NCI-H1092 (cell line): ENCODE measurements around the gene NSF.
"Not testable (repeated sequence)": the region's sequence is repeated elsewhere in the genome, so short reads cannot be mapped to it uniquely, and the experiment has no call there.

Experiments used
- DNase-seq: peaks from one replicate; lab custom pipeline; 2025; lab: John Stamatoyannopoulos, UW

The NSF gene

DNA sequence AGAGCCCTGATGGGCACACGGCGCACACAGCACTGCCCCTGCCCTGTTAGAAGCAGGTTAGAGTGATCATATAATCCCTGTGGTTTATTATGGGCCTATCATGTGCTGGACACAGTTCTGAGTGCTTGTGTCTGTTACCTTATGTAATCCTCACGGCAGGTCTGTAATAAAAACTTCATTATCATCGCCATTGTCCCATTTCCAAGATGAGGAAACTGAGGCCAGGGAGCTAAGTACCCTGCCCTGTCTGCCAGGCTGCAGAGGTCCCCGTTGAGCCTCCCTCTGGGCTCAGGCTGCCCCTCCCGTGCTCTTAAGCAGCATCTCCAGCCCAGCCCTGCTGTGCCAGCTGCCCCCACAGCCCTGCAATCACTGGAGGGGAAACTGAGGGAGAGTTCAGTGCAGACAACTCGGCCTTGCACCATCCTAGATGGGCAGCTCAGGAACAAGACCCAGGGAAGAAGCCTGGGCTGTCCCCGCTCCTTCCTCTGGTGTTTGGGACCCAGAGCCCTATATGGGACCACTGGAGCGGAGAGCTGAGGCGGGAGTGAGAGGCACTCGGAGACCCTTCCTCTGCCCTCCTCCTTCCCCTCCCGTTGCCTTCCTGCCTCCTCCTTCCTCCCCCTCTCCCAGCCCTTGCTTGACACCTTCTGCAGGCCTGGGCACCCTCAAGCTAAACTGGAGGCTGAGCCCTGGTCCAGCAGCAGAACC is 186.0 kb downstream of the NSF start:
- DNase-seq = no peak

DNA sequence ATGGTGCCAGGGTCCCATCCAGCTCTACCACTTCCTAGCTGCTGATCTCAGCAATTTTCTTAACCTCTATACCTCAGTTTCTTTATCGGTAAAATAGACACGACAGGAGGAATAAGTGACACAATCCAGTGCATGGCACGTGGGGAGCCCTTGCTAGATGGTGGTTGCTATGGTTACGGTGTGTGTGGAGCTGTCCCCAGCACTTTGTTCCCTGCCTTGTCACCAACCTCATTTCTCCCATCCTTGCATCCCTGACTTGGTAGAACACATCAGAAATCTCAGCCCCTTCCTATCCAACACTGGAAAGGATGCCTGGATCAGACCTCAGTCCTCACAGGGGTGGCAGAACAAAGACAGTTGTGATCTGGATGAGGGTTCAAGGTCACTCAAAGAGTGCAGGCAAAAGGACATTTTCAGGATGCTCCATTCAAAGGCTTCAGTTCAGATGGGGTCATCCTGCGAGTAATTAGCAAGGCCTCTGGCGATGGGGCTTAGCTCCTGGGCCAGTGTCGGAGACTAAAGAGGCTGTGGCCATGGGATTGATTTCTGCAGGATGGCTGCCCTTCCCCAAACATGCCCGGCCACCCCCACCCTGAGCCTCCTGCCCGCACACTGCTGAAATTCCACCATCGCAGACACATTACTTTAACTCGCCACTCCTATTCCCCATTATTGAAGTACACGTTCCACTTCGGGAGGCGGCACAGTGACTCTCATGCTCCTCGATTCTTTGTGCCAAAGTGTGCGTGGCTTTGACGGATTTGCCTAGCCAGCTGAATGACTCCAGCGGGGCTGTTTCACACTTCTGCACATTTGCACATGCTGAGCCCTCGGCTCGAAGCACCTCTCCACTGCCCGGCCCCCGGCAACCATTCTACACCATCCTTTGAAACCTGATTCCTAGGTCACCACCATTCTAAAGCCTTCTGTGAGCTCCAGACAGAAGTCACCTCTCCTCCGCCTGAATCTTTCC is 187.8 kb downstream of the NSF start:
- DNase-seq = no peak

DNA sequence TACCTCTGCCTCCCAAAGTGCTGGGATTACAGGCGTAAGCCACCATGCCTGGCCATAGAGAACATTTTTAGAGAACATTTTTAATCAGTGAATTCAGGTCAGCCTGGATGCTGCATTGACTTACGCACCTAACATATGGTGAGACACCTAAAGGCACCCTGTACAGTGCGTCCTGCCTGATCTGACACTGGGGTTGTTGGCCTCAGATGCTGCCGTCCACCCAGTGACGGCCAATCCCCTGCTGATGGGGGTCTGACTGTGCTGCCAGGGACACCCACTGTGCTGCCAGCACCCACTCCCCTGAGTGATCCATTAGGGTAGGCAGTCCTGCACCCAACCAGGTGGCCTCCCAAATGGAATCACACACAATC is 189.5 kb downstream of the NSF start:
- DNase-seq = no peak

- no peak for DNase-seq
Observed at GRCh38 chr17:46782250-46782953, 191.9 kb downstream of the NSF start.

GRCh38 chr17:46783031-46783593 is 192.6 kb downstream of the NSF start:
- DNase-seq = no peak

DNA sequence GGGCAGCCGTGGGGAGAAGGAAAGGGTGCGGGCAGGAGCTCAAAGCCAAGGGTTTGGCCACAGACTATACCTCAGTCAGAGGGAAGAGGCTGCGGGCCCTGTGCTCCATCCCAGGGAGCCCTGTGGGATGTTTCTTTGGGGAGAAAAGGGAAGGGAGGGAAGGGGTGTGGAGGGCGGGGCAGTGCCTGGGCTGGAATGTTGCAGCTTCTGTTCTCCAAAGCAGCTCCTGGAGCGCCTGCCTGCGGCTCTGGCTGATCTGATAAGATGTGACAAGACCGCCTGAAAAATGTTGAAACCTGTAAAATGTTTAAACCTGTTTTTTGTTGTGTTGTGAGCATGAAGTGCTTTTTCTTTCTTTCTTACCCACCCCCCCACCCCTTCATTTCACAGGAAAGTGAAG is 195.2 kb downstream of the NSF start:
- DNase-seq = no peak

DNA sequence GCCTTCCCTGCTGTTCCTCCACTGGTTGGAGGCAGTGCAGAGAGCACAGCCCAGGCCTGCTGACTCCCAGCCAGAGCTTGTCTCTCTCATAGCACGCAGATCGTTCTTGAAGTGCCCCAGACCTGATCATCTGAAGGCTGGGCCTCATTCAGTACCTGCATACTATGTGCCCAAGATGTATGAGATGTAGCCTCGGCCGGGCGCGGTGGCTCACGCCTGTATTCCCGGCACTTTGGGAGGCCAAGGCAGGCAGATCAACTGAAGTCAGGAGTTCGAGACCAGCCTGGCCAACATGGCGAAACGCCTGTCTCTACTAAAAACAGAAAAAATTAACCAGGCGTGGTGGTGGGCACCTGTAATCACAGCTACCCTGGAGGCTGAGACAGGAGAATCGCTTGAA is 197.0 kb downstream of the NSF start:
- DNase-seq = no peak

- no peak for DNase-seq
Observed at GRCh38 chr17:46788300-46788699, 197.8 kb downstream of the NSF start.

DNA sequence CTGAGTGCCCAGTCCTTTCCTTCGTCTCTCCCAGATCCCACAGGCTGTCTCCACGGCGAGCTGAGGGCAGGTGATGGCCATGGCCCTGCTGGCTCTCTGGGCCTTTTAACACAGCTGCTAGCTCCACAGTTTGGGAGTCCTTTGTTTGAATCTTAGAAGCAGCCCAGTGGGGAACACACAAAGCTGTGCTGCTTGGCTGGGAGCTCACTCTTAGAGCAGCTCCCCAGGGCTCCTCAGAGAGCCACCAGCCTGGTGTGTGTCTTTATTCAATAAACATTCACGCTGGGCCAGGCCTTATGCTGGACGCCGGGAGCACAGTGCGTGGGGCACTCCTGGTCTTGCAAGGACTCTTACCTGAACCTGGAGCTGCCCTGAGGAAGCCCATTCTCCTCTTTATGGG is 198.3 kb downstream of the NSF start:
- DNase-seq = no peak

DNA sequence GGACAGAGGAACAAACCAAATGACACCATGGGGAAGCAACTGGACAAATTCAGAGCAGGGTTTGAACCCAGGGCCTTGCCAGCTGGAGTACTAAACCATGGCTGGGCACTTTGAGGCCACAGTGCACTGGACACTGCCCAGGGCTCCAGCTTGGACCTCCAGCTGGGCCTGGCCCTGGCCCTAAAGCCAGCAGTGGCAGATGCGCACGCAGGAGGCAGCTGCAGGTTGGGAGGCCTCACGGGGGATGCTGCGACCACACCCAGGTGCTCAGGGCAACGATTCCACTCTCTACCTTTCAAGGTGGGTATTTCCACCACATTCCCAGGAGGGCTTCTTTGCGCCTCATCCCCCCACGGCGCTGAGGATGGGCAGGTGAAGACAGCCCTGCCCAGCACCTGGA is 199.1 kb downstream of the NSF start:
- no peak for DNase-seq

GRCh38 chr17:46790216-46790615 is 199.7 kb downstream of the NSF start:
- DNase-seq = no peak

- DNase-seq = no peak
Observed at GRCh38 chr17:46791531-46791930, 201.1 kb downstream of the NSF start.

- no peak for DNase-seq
Observed at GRCh38 chr17:46792071-46792470, 201.6 kb downstream of the NSF start.

- not testable (repeated sequence) for DNase-seq
Observed at GRCh38 chr17:46793023-46793422, 202.6 kb downstream of the NSF start.

DNA sequence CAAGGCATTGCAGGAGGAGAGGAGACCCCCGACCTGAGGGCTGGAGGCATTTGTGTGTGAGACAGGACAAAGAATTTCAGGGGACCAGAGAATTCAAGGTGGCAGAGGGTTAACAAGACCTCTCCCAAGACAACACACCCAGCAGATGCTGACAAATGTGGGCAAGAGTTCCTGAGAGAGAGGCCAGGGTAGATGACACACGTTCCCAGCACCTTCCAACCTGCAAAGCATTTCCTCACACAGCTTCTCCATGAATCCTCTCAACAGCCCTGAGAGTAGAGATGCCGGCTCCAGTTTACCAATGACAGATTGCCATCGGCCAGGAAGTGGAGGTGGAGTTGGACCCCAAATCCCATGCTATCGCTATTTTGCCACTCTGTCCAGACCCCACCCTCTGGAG is 203.1 kb downstream of the NSF start:
- DNase-seq = no peak

DNA sequence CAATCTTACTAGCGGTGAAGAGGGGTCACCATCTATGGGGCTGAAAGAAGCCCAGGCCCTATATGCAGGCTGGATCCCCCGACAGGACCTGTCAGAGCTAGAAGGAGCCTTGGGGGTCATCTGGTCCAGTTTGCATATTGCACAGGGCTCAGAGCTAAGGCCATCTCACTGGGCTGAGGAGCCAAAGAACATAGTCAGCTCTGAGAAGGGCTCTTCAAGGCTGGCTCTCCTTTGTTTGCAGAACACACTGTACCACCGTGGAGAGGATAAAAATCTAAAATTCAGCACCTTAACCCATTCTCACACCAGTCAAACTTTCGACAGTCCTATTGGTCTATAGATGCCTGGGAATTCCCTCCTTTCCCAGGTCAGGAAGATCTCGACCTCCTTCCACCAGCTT is 203.8 kb downstream of the NSF start:
- no peak for DNase-seq

DNA sequence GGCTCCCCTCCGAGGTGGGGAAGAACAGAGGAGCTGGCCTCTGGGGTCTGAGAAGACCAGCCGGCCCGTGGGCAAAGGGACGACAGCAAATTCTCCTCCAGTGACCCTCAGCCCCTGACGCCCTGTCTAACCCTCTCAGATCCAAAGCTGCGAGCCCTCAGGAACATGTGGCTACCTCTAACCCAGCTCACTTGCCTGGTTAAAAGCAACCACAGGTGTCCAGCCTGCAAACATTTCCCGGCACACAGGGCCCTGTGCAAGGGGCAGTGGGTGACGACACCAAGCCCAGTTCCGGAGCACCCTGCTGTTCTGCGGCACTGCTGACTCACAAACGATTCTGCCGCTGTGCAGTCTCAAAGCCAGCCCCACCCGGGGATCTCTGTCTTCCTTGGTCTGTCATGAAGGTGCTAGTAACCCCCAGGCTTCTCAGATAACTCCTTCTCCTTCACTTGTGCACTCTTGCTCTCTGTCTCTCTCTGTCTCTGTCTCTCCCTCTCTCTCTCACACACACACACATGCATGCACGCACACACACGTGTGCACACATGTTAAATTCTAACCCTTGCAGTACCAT is 205.0 kb downstream of the NSF start:
- no peak for DNase-seq

DNA sequence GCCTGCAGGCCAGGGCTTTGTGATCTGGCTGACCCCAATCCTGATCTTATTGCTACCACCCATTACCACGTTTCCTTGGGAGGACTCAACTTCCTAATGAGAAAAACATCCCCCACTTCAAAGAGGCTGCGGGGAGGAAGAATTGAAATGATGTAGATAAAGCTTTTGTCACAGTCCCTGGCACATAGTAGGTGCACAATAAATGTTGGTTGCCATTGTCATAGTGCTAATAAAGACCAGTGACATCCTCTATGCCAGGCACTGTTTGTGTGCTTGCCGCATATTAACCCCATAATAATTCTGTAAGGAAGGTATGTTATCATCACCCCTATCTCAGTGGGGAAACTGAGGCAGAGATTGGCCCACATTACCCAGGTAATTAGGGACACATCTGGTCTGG is 205.6 kb downstream of the NSF start:
- DNase-seq = no peak

- DNase-seq = no peak
Observed at GRCh38 chr17:46796524-46796923, 206.1 kb downstream of the NSF start.

DNA sequence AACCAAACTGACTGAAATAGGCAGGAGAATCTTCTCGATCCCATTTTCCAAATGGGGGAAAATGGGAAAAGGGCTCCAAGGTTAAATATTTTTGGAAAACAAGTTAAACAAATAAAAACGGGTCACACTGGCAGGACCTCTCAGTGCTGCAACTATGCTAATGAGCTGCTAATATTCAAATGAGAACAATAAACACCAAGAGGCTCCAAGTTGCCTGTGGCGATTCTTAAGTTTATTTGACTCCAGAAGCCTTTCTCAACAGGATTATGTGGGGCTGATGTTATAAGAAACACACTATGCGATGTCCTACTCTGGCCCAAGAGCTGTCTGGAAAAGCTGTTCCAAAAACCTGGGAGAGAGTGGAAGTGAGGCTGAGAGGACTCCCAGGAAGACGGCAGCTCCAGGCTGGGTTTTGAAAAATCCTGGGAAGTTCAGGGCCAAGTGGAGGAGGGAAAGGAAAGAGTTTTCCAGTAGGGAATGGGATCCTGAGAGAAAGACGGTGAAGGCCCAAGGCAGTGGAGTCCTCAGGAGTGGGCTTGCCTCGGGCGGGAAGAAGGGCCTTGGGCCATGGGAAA is 206.6 kb downstream of the NSF start:
- DNase-seq = no peak

GRCh38 chr17:46800573-46800972 is 210.1 kb downstream of the NSF start:
- no peak for DNase-seq

- no peak for DNase-seq
Observed at GRCh38 chr17:46802800-46803199, 212.3 kb downstream of the NSF start.
